CD1c-positive myeloid dendritic cell (primary cell): ENCODE measurements around the gene LRRC25.

ENCODE experiments used
- DNase-seq: peaks from one replicate; pipeline ENCODE4 v3.0.0-alpha.2; 2016; ENCODE audit errors: extremely low spot score

The LRRC25 gene

DNA sequence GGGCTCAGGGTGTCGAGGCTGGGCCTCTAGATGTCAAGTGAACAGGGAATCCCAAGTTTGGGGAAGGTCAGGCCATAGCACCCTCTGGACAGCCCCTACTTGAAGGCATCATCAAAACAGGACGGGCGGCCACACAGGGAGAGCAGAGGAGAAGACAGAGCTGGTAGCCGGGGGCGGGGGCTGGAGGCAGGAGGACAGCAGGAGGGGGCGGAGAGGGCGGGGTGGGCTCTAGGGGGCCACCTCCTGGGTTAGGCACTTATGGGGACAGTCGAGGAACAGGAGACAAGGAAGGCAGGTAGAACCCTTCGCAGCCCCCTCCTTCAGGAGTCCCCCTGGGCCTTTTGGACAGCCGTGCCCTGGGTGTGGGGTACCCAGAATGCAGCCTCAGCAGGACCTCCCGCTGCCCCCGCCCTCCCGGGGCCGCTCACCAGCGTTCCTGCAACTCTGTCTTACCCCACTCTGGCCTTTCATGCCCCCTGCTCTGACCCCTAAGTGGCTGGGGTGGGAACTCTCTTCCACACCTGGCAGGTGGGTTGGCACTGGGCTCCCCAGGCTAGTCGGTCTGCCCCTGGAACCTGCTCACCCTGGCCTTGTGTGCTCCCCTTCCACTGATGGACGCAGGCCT, 27.6 kb upstream of the LRRC25 start:
- no peak for DNase-seq

DNA sequence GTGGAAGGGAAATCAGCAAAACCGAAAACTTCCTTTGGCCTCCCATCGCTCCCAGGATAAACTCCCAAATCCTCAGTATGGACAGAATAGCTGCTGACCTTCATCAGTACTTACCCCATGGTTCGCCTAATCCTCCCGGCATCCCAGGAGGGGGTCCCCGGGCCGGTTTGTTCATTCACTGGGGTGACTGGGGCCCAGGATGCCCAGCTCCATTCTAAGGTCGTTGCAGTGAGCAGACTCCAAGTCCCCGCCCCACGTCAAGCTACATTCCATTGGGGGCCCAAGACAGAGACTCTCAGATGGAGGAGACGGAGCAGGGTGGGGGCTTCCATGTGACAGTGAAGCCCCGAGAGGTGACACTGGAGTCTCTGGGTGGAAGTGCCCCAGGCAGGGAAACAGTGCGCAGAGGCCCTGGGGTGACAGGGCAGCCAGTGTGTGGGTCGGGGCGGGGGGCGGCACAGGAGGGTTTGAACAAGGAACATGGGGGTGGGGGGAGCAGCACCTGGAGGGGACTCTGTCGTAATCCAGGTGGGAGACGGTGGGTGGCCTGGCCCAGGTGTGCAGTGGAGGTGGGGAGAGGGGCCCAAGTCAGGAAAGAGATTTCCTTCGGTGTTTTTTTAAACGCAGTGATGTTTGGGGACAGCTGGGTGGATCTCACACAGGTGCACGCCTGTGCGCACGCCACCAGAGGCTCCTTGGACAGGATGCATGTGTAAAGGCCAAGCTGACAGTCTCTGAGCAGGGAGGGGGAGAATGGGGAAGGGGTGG, 26.9 kb upstream of the LRRC25 start:
- DNase-seq, result no peak

DNA sequence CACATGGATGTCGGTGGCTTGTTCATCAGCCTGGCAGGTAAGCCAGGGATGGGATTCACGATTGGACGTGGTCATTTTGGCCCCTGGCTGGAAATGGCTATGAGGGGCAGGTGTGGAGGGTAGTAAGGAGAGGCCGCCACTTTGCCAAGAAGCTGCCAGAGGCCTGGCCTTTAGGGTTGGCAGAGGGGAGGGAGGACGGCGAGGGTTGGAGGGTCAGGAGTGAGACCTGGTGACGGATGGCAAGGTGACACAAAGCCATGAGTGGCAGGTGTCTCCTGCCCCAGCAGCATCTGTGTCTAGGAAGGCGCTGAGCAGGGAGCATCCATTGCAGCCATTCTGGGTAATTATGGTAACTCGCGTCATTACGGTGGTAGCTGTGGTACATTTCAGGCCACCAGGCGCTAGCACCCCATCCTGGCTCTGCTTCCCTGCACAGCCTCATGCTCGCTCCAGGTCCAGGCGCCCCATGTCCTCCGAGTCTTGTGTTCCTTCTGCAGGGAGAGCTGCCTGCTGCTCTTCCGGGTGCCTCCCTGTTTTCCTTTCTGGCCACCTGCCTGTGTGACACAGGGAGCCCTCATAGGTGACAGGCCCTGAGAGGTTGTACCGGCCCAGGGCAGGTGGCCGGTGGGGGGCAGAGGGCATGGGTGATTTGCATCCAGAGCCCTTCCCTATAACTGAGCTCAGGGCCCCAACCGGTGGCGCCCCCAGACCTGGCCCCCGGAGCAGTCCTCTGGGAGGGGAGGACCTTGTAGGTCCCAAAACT, 26.0 kb upstream of the LRRC25 start:
- no peak for DNase-seq

GRCh38 chr19:18422530-18423191, 25.2 kb upstream of the LRRC25 start:
- DNase-seq, result no peak

DNA sequence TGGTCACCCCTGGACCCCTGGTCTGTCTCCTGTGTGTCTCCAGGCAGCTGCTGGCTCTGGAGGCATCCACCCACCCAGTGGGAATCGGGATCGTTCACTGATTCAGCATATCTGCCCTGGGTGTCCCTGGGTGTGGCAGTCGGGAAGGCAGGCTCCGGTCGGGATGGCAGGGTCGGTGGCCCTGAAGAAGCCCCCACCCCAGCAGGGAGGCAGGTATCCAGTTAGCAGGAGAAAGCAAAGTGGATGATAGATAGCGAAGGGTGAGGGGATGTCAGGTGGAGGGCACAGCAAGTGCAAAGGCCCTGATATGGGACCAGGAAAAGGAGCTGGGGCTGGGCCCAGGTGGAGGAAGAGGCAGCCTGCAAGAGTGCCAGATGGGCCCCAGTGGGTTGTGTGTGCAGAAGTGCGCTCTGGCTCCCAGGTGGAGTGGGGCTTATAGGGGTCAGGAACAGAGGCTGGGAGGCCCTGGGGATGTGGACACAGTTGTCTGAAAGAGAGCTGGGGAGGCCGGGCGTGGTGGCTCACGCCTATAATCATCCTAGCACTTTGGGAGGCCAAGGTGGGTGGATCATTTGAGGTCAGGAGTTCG, 24.0 kb upstream of the LRRC25 start:
- DNase-seq, result no peak

DNA sequence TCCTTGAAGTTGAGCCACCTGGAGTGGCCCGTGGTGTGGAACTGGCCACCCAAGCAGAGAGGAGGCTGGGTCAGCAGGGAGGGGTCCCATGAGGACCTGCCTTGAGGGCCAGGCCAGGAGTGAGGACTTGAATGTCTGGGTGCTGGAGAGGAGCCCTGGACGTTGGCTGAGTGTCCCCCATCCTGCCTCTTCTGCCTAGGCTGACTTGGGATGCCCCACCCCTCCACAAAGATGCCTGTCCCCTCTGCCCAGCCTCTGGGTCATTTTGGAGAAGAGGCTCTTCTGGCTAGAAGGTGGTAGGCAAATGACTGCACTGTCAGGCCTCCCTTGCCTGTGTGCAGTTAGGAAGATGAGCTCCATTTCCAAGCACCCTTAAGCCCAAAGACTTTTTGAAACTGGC, 23.5 kb upstream of the LRRC25 start:
- no peak for DNase-seq

DNA sequence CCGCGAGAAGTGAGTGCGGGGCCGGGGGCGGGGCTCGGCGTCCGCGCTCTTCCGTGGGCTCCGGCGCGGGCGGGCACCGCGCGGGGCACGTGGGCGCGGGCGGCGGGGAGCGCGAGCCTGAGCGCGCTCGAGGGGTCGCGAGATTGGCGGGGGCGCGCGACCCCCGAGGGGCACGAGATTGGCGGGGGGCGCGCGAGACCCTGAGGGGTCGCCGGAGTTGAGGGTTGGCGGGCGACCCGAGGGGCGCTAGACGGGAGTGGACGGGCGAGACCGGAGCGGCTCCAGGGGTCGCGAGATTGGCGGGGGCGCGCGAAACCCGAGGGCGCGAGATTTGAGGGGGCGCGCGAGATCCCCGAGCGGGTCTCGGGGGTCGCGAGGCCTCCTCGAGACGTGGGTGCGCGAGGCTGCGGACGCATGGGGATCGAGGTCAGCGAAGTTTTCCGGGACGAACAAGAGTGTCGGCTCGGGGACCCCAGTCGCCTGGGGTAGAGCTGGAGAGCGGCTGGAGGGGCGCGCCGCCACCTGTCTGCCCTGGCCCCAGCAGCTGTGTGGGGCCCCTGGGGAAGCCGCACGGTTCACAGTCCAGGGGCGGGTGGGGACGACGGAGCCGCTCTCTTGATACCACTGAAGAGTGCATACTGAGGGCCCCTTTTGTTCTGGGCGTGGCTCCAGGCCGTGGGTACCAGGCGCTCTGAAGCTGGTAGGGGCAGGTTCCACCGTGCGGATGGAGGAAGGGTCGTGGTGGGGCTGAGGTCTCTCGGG, 22.5 kb upstream of the LRRC25 start:
- peak; percentile 32 for DNase-seq

DNA sequence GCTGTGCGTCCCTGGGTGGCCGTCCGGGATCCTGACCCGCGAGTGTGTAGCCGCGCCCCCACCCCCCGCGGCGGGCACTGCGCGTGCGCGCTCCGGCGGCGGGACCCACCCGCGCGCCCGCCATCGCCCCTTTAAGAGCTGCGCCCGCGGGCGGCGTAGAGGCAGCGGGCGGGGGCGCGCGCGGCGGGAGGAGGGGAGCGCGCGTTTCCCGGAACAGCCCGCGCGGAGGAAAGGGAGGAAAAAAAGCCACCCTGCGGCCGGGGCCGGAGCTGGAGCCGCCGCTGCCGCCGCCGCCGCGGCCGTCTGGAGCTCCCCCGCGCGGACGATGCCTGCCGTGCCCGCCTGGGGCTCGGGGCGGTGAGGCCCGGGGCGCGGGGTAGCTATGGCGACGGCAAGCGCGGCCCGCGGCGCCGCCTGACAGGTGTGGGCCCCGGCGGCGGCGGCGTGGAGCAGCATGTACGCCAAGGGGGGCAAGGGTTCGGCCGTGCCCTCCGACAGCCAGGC, 21.8 kb upstream of the LRRC25 start, which contains the start of gene SSBP4:
TSS of gene SSBP4 (plus strand) at position 204 of the 504 bp plus-strand sequence. CDS start at position 455, 251 bp downstream.
- peak; percentile 83 for DNase-seq

DNA sequence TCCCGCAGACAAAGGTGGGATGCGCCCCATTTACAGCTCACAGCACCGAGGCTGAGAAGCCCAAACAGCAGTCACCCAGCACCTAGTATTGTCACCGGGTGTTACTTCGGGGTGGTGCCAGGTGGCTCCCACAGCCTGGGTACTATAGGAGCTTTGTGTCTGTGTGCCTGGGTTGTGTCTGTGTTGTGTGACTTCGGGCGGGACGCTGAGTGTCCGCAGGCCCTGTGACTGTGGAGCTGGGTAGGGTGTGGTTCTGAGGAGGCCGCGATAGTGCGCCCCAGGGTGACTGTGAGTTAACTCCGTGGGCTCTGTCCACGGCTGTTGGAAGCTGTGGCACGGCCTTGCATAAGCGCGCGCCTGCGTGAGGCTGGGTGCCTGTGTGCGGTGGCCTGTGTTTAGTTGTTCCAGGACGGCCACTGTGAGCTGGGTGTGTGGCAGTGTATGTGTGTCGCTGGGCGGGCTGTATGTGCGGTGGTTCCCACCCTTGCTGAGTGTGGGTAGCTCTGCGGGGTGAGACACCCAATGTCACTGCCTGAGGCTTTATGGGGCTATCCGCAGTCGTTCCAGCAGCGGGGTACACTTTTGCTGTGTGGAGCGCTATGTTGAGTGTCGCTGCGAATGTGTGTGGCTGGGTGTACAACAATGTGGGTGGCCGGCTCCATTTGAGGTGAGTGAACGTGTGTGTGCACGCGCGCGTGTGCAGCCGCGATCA, 21.2 kb upstream of the LRRC25 start:
- DNase-seq, result peak; percentile 56

DNA sequence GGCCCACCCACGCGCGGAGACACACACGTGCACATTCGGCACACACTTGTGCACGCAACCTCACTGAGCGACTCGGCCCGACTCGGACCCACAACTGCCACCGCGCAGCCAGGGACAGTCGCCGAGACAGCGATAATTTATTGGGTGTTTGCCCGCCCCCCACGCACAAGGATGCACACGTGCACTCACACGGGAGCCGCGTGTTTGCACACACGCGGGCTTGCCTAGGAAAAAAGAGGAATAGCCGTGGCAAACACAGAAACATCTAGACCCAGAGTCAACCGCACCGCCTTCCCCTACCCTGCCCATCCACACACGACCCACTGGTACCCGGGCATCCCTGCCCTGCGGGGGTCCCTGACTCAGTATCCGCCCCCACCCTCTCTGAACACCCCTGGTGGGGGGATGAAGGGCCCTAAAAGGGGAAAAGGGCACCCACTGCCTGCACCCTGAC, 20.6 kb upstream of the LRRC25 start:
- DNase-seq, result peak; percentile 86

GRCh38 chr19:18417250-18418028, 20.0 kb upstream of the LRRC25 start:
- peak; percentile 85 for DNase-seq

GRCh38 chr19:18416778-18417249, 19.4 kb upstream of the LRRC25 start:
- peak; percentile 90 for DNase-seq

GRCh38 chr19:18415178-18415867, 17.9 kb upstream of the LRRC25 start:
- peak; percentile 85 for DNase-seq

DNA sequence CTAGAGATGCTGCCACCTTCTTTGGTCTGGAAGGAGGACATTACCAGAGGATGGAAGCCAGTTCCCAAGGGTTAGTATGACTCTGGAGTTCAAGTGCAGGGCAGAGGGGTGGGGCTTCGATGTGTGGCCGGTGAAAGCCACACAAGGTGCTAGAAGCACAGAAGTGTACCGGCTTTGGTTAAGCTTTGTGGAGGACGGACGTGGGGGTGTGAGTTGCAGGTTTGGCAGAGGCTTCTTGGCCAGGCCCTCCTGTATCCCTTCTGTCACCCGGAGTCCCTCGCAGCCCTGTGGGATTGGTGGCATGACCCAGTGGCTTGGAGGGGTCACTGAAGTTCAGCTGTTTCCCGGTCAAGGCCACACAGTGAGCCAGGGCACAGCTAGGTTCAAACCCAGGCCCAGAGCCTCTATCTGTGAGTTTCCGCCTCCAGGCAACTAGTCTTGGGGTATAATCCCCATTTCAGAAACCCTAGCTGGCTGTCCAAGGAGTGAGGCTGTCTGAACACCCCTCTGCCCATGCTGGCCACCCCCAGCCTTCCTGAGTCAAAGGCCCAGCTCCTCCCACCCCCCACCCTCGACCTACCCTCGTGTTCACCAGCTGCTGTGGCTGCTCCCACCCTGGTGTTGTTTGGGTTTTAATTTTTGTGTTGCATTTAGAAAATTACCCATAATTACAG, 17.2 kb upstream of the LRRC25 start:
- peak; percentile 56 for DNase-seq

DNA sequence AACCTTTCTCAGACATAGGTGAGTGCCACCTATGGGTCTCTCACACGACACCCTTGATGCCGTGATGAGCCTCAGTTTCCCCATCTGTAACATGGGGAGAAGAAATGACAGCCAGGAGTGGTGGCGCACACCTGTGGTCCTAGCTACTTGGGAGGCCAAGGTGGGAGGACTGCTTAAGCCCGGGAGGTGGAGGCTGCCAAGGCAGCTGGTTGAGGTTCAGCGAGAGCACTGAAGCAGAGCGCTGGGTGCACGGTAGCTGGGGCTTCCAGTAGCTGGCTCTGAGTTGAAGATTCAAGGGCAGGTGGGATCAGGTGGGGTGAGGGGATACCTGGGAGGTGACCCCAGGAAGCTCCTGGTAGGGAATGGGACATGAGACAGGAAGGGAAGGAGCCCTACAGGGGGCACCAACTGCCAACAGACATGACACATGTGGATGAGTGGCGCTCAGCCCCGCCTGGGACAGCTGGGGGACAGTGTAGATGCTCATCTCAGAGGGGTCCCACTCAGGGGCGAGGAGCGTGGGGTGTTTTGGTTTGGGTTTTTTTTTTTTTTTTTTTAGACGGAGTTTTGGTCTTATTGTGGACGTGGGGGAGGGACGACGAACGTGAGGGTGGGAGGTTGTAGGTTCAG, 15.3 kb upstream of the LRRC25 start:
- DNase-seq, result no peak

GRCh38 chr19:18408053-18408476, 10.6 kb upstream of the LRRC25 start:
- peak; percentile 58 for DNase-seq

- no peak for DNase-seq
These were observed 9.3 kb upstream of the LRRC25 start for GRCh38 chr19:18406749-18407148.
